DOHH2 (cell line): ENCODE measurements around the gene CEBPA.

Experiments used
- EZH2phosphoT487 ChIP-seq: fragments of 200-600 bp; sonication (generic); IDR thresholded peaks from 2 replicates; pipeline ENCODE4 v1.6.1; 2017; ENCODE audit warnings: borderline replicate concordance, mild to moderate bottlenecking, antibody characterized with exemption, low read length, moderate library complexity, mixed read lengths
- TF ChIP-seq, protein P1 (sequence below): fragments of 200-600 bp; sonication (generic); IDR thresholded peaks from one replicate; pipeline ENCODE4 v1.5.1; 2014; ENCODE audit warnings: antibody characterized with exemption, mild to moderate bottlenecking, low read depth, low read length; ENCODE audit not compliant: poor library complexity, severe bottlenecking

DNA sequence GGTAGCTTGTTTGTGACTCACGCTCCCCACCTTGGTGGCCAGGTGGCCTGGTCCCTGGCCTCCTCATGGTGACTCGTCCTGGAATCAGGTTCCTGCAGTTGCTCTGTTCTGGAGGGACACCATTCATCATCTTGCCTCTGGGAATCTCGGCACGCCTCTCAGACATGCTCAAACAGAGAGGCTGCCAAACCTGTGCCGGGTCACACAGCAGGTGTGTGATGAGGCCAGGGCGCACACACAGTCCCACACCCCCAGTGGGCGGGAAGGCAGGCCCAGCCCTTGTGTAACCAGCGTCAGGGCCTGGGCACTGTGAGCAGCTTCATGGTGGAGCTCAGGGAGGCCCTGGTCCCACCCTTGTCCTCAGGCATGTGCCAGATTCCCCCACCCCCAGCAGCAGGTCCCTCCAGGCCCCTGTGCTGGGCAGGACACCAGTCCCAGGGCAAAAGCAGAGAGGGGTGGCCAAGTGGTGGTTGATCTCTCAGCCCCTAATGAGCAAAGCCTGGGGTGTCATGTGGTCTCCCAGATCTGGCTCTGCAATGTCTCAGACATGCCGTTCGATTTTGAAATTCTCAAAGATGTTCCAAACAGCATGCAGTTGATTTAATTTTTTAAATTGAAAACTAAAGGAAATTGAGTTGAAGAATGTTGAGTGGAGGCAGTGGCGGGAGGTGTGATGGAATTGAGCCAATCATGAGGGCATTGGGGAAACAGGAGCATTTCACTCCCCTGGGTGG is 12.1 kb downstream of the CEBPA start:
- TF ChIP-seq, protein P1, sequence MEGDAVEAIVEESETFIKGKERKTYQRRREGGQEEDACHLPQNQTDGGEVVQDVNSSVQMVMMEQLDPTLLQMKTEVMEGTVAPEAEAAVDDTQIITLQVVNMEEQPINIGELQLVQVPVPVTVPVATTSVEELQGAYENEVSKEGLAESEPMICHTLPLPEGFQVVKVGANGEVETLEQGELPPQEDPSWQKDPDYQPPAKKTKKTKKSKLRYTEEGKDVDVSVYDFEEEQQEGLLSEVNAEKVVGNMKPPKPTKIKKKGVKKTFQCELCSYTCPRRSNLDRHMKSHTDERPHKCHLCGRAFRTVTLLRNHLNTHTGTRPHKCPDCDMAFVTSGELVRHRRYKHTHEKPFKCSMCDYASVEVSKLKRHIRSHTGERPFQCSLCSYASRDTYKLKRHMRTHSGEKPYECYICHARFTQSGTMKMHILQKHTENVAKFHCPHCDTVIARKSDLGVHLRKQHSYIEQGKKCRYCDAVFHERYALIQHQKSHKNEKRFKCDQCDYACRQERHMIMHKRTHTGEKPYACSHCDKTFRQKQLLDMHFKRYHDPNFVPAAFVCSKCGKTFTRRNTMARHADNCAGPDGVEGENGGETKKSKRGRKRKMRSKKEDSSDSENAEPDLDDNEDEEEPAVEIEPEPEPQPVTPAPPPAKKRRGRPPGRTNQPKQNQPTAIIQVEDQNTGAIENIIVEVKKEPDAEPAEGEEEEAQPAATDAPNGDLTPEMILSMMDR: no peak
- no peak for TF ChIP-seq EZH2phosphoT487
